ENCODE results near the gene ITGB5. TPM values are rescaled to one million over a fixed set of nuclear protein-coding genes. Genes with fewer than 3 reads are reported as not detected.

ITGB5 gene
- total and polyA plus RNA-seq, 4 donors = 32.3 to 134 (median 60.7) TPM

DNA sequence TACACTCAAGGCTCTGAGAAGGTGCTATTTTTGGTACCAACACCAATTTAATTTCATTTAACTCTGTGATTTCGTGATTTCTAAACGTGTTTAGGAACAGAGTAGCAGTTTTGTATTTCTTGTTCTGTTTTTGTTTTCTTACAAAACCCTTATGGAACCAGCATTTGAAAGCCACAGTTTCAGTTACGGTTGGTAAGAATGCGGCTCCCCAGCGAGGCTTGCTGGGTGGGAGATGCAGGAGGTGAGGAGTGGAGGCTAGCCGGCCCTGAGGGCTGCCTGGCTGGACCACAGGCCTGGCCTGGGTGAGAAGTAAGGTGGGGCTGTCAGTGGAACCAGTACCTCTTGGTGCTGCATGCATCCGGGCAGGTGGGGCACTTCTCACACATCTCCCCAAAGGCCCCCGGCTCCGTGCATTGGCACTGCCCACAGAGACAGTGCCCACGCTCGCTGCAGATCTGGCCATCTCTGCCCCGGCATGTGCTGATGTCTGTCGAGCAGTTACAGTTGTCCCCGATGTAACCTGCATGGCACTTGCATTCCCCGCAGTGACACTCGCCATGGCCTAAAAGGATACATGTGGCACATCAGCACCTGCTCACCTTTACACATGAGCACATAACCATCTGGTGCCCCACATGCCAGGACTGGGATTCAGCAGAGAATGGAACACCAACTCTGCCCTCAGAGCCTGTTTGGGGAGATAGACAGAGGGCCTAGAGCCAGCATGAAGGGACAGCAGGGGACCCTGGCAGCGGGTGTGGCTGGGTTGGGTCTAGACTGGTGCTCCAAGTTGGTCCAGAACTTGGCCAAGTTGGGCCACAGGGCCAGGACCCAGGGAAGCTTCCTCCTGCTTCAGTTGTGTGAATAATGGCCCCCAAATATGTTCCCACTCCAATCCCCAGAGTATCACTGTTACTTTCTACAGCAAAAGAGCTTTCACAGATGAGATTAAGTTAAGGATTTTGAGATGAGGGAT lies 113.5 kb downstream of the ITGB5 start:
- no peaks in the 10 kb centered on the region for H3K9me3 ChIP-seq (ENCODE audit: control insufficient read depth, insufficient read depth, low read length)
- peaks cover 56% of the 10 kb centered on the region for H3K4me1 ChIP-seq (ENCODE audit: control insufficient read depth, insufficient read depth, low read length)
- H3K4me3 ChIP-seq (ENCODE audit: low read depth, low read length) = no peak overlapping the region
- no peak overlapping the region for H3K27ac ChIP-seq (ENCODE audit: low read depth, low read length)
- peaks cover 28% of the 10 kb centered on the region for H3K36me3 ChIP-seq (ENCODE audit: control insufficient read depth, insufficient read depth, low read length)
- no peaks in the 10 kb centered on the region for H3K27me3 ChIP-seq (ENCODE audit: control insufficient read depth, insufficient read depth, low read length)
- WGBS (ENCODE audit: insufficient coverage) = 95% methylated on average over 13 of the region's 17 CpGs
- DNase-seq (ENCODE audit: low read depth in 4 of 6, low spot score in 6 of 6) = no peak

DNA sequence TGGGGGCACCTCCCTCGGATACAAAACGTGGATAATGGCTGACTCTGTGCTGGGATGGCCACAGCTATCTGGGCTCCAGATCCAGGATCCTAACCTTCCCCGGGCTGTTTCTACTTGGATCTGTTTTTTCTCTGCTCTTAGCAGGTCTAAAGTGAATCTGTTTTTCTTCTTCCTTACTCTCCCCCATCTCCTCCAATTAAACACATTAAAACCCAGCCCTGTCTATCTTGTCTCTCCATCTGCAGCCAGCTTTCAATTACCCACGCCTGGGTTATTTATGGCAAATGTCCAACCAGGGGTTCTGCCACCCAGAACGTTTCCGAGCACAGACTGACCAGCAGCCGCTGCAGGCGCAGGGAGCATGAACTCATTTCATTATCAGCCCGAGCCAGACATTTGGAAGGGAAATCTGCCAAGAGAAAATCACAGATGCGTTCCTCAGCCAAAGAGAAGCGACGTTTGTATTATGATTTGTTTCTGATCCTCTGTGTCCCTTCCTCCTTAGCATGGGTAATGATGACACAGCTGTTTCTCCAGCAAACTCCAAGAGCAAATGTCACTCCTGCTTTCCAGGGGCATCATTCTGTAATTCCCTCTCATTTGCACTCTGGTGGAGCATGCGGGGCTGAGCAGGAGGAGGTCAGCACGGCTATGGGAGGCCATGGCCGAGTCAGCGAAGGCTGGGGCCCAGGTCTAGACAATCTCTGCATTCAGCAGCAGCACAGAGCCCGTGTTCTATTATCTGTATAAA lies 114.9 kb downstream of the ITGB5 start:
- WGBS (ENCODE audit: insufficient coverage) = 7% methylated on average over 11 of the region's 17 CpGs
- Histone ChIP-seq H3K4me3 (ENCODE audit: low read depth, low read length) (no peak overlapping the region), H3K9me3 (ENCODE audit: control insufficient read depth, insufficient read depth, low read length) (no peaks in the 10 kb centered on the region), H3K27me3 (ENCODE audit: control insufficient read depth, insufficient read depth, low read length) (no peaks in the 10 kb centered on the region), H3K36me3 (ENCODE audit: control insufficient read depth, insufficient read depth, low read length) (peaks cover 38% of the 10 kb centered on the region), H3K4me1 (ENCODE audit: control insufficient read depth, insufficient read depth, low read length) (peaks cover 51% of the 10 kb centered on the region), H3K27ac (ENCODE audit: low read depth, low read length) (peak overlapping the region; percentile 69)
- DNase-seq (ENCODE audit: low read depth in 4 of 6, low spot score in 6 of 6) = peak in 5 of 6 donors; percentile 32 to 88 (median 54)

DNA sequence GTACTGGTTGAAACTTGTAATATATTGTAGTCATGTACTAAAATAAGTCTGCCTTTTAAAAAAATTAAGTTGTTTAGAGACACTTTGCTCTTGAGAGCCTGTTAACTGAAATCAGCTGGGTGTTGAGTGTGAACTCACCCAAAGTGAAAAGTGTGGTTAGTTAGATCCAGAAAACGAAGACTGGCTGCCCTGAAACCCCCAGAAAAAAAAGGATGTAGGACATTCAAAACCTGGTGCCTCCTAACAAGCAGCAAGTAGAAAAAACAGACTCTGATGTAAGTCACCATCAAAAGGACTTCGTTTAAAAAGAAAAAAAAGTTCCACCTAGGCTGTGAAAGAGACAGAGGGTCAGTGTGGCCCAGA lies 116.1 kb downstream of the ITGB5 start:
- H3K9me3 ChIP-seq (ENCODE audit: control insufficient read depth, insufficient read depth, low read length) = no peaks in the 10 kb centered on the region
- no peak for DNase-seq (ENCODE audit: low read depth in 4 of 6, low spot score in 6 of 6)
- WGBS (ENCODE audit: insufficient coverage) = 60% methylated on average over 1 of the region's 2 CpGs
- H3K27ac ChIP-seq (ENCODE audit: low read depth, low read length) = no peak overlapping the region
- no peak overlapping the region for H3K4me3 ChIP-seq (ENCODE audit: low read depth, low read length)
- H3K36me3 ChIP-seq (ENCODE audit: control insufficient read depth, insufficient read depth, low read length) = peaks cover 41% of the 10 kb centered on the region
- no peaks in the 10 kb centered on the region for H3K27me3 ChIP-seq (ENCODE audit: control insufficient read depth, insufficient read depth, low read length)
- H3K4me1 ChIP-seq (ENCODE audit: control insufficient read depth, insufficient read depth, low read length) = peaks cover 46% of the 10 kb centered on the region

DNA sequence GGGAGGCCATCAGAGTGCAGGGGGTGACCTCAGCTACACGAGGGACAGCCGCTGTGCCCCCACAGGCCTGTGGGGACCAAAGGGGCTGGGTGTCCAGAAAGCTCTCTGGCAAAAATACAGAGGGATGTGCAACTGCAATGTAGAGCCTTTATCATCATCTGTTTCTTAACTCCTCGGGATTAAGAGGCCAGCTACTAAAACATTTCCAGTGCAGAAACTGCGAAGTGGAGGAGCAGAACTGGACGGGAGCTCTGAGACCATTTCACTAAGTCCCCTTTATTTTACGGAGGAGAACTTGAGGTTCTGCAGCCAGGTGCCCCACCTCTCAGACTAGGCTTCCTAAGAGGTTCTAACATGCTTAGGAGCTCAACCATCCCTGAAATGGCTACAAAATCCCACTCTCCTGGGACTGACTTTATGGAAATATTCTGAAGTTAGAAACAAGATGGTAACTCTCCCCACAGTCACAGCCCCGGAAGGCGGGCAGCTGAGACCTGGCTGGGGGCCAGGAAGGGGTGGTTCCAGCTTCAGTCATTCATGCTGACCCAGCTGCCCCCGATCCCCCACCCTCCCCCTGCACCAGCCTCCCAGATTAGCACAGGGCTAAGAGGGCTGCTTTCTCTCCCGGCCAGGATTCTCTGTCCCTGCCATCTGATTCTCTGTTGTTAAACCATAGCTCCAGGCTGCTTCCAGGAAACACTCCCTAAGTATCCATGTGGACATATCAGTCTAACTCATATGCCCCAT lies 116.7 kb downstream of the ITGB5 start:
- 45% methylated on average over 8 of the region's 10 CpGs for WGBS (ENCODE audit: insufficient coverage)
- peaks cover 52% of the 10 kb centered on the region for H3K4me1 ChIP-seq (ENCODE audit: control insufficient read depth, insufficient read depth, low read length)
- H3K27ac ChIP-seq (ENCODE audit: low read depth, low read length) = no peak overlapping the region
- H3K4me3 ChIP-seq (ENCODE audit: low read depth, low read length) = no peak overlapping the region
- peaks cover 41% of the 10 kb centered on the region for H3K36me3 ChIP-seq (ENCODE audit: control insufficient read depth, insufficient read depth, low read length)
- H3K9me3 ChIP-seq (ENCODE audit: control insufficient read depth, insufficient read depth, low read length) = no peaks in the 10 kb centered on the region
- DNase-seq (ENCODE audit: low read depth in 4 of 6, low spot score in 6 of 6) = peak in 2 of 6 donors; percentile 66 to 69
- H3K27me3 ChIP-seq (ENCODE audit: control insufficient read depth, insufficient read depth, low read length) = no peaks in the 10 kb centered on the region

DNA sequence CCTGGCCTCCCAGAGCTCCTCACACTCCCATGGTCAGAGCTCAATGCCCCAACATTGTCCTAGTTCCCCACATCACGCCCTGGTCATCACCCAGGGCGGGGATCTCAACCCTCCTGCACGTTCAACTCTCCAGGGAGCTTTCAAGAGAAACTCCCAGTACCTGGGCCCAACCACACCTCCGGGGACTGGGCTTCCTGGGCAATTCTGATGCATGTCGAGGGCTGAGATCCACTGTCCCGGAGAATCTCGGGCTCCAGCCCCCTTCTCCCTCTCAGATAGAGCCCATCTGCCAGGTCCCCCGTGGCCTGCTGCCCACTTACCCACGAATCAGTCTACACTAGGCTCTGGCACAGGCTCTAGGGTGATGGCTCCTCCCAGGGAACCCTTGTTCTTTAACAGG lies 117.7 kb downstream of the ITGB5 start:
- peaks cover 55% of the 10 kb centered on the region for H3K4me1 ChIP-seq (ENCODE audit: control insufficient read depth, insufficient read depth, low read length)
- H3K36me3 ChIP-seq (ENCODE audit: control insufficient read depth, insufficient read depth, low read length) = peaks cover 42% of the 10 kb centered on the region
- no peaks in the 10 kb centered on the region for H3K9me3 ChIP-seq (ENCODE audit: control insufficient read depth, insufficient read depth, low read length)
- H3K27me3 ChIP-seq (ENCODE audit: control insufficient read depth, insufficient read depth, low read length) = no peaks in the 10 kb centered on the region
- DNase-seq (ENCODE audit: low read depth in 4 of 6, low spot score in 6 of 6) = no peak
- H3K27ac ChIP-seq (ENCODE audit: low read depth, low read length) = no peak overlapping the region
- 81% methylated on average over 9 of the region's 9 CpGs for WGBS (ENCODE audit: insufficient coverage)
- H3K4me3 ChIP-seq (ENCODE audit: low read depth, low read length) = no peak overlapping the region

DNA sequence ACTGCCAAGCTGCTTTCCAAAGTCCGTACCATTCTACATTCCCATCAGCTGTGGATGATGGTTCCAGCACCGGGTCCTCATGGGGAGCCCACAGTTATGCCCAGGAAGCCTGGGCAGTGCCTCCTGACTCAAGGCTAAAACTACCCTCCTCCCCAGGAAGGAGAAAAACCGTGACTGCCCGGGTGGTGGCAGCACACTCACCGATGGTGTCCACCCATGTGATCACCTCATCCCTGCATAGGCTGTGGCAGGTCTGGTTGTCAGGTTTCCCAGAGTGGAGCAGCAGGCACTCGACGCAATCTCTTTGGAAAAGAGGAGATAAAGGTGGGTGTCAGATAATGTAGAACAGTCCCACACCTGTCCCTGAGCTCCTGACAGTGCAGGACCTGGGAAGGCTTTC lies 118.4 kb downstream of the ITGB5 start:
- 60% methylated on average over 6 of the region's 7 CpGs for whole genome bisulfite sequencing (ENCODE audit: insufficient coverage)
- H3K9me3 ChIP-seq (ENCODE audit: control insufficient read depth, insufficient read depth, low read length) = no peaks in the 10 kb centered on the region

DNA sequence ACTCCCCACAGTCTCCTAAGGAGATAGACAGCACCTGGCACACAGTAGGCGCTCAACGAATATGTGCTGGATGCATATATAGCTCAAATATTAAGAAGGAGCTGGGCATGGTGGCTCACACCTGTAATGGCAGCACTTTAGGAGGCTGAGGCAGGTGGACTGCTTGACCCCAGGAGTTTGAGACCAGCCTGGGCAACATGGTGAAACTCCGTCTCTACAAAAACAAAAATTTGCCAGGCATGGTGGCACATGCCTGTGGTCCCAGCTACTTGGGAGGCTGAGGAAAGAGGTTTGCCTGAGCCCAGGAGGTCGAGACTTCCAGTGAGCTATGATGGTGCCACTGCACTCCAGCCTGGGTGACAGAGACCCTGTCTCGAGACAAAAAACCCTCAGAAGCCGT lies 119.5 kb downstream of the ITGB5 start:
- H3K9me3 ChIP-seq (ENCODE audit: control insufficient read depth, insufficient read depth, low read length) = no peaks in the 10 kb centered on the region
- no peaks in the 10 kb centered on the region for H3K27me3 ChIP-seq (ENCODE audit: control insufficient read depth, insufficient read depth, low read length)
- H3K4me3 ChIP-seq (ENCODE audit: low read depth, low read length) = no peak overlapping the region
- no peak for DNase-seq (ENCODE audit: low read depth in 4 of 6, low spot score in 6 of 6)
- H3K36me3 ChIP-seq (ENCODE audit: control insufficient read depth, insufficient read depth, low read length) = peaks cover 52% of the 10 kb centered on the region
- H3K4me1 ChIP-seq (ENCODE audit: control insufficient read depth, insufficient read depth, low read length) = peaks cover 38% of the 10 kb centered on the region
- H3K27ac ChIP-seq (ENCODE audit: low read depth, low read length) = no peak overlapping the region
- 89% methylated on average over 3 of the region's 6 CpGs for WGBS (ENCODE audit: insufficient coverage)

More for the DNA sequence above, 118.4 kb downstream of the ITGB5 start:
- Histone ChIP-seq H3K27ac (ENCODE audit: low read depth, low read length) (no peak overlapping the region), H3K4me1 (ENCODE audit: control insufficient read depth, insufficient read depth, low read length) (peaks cover 49% of the 10 kb centered on the region), H3K4me3 (ENCODE audit: low read depth, low read length) (no peak overlapping the region), H3K27me3 (ENCODE audit: control insufficient read depth, insufficient read depth, low read length) (no peaks in the 10 kb centered on the region), H3K36me3 (ENCODE audit: control insufficient read depth, insufficient read depth, low read length) (peaks cover 47% of the 10 kb centered on the region)
- DNase-seq (ENCODE audit: low read depth in 4 of 6, low spot score in 6 of 6) = no peak

DNA sequence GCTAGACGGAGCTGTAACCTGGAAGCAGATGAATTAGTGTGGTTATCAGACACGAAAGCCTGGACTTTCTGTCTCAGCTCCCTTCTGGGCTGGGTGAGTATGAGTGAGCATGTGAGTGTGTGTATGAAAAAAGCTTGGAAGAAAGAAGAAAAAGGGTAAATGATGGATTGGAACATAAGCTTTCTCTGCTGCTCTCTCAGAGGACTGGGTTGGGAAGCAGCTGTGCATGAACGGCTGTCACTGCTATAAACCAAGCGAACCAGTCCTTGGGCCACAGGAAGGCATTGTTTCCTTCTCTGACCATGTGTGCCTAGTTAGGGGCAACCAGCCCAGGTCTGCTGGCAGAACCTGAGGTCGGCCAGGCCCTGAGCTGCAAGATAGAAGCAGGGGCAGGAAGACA lies 119.9 kb downstream of the ITGB5 start:
- 65% methylated on average over 5 of the region's 5 CpGs for WGBS (ENCODE audit: insufficient coverage)
- Histone ChIP-seq H3K27ac (ENCODE audit: low read depth, low read length) (no peak overlapping the region), H3K27me3 (ENCODE audit: control insufficient read depth, insufficient read depth, low read length) (no peaks in the 10 kb centered on the region), H3K4me1 (ENCODE audit: control insufficient read depth, insufficient read depth, low read length) (peaks cover 34% of the 10 kb centered on the region), H3K9me3 (ENCODE audit: control insufficient read depth, insufficient read depth, low read length) (no peaks in the 10 kb centered on the region), H3K4me3 (ENCODE audit: low read depth, low read length) (no peak overlapping the region), H3K36me3 (ENCODE audit: control insufficient read depth, insufficient read depth, low read length) (peaks cover 52% of the 10 kb centered on the region)
- DNase-seq (ENCODE audit: low read depth in 4 of 6, low spot score in 6 of 6) = no peak

Data from spinal cord (tissue), 10 donors.